K562 (cell line): ENCODE data around the gene CBFA2T3. TPM values are rescaled to one million over a fixed set of nuclear protein-coding genes. Genes with fewer than 3 reads are reported as not detected.

Experiments used
- ATAC-seq: fragments of 200-7000 bp; cut with Tn5 transposase; 3 replicates; pipeline ENCODE4 v1.9.1; 2020; ENCODE audit warnings: moderate library complexity
- BruUV-seq: library from RNA; stranded (reverse); fragments of 400-500 nt; replicated peaks from 2 replicates; lab custom pipeline; 2021; lab: Mats Ljungman, UMichigan
- CTCF ChIA-PET: fragments of 300-600 bp; formaldehyde crosslinking; extraction: SDS; loops from one replicate; lab custom pipeline; 2021; ENCODE audit warnings: low intra/inter-chr PET ratio; lab: Yijun Ruan, JAX
- POLR2A ChIA-PET: fragments of 300-600, 350-650 bp; sonication (Branson Sonifier 250); formaldehyde crosslinking; extraction: SDS; loops from one replicate; lab custom pipeline; 2021; ENCODE audit warnings: antibody characterized with exemption, inconsistent platforms; lab: Yijun Ruan, JAX
- DNase-seq, 4 experiments: peaks; one replicate each; pipeline versions ENCODE4 v3.0.0 to v3.0.0-alpha.2; 2011 to 2018; ENCODE audit warnings: low spot score in 3 of 4, mixed read lengths in 3 of 4; ENCODE audit errors: extremely low read depth in 1 of 4
- FAIRE-seq: peaks from 2 replicates; lab custom pipeline; 2011; peaks lifted over from hg19 to GRCh38; lab: Jason Lieb, UNC
- H2AFZ ChIP-seq: 2 replicates; pipeline ENCODE4 v1.6.0; 2011; ENCODE audit warnings: low read depth, low read length, control low read depth, inconsistent platforms
- H3K27ac ChIP-seq: fragments of 200-600 bp; 3 replicates; pipeline ENCODE4 v1.8.0; 2011; ENCODE audit warnings: low read depth, mild to moderate bottlenecking, control low read depth, inconsistent platforms, low read length, moderate library complexity, mixed read lengths; ENCODE audit errors: extremely low read depth
- H3K27me3 ChIP-seq, 2 experiments: fragments of 300-600 bp in 1 of 2; 2 replicates in 1 of 2; 3 replicates in 1 of 2; pipeline versions ENCODE4 v1.6.0 to v1.8.0; 2011; ENCODE audit warnings: inconsistent platforms in 2 of 2, low read length in 2 of 2, mild to moderate bottlenecking in 1 of 2, mixed read lengths in 1 of 2, moderate library complexity in 1 of 2; ENCODE audit not compliant: control insufficient read depth in 2 of 2, insufficient read depth in 2 of 2
- H3K36me3 ChIP-seq: fragments of 300-600 bp; 3 replicates; pipeline ENCODE4 v1.8.0; 2011; ENCODE audit warnings: mild to moderate bottlenecking, low read length, inconsistent platforms; ENCODE audit not compliant: control insufficient read depth, insufficient read depth
- H3K4me1 ChIP-seq, 2 experiments: fragments of 200-600 bp in 1 of 2; replicated peaks in 1 of 2; 2 replicates in 1 of 2; 3 replicates in 1 of 2; pipeline versions ENCODE4 v1.5.1 to v1.8.0; 2011; ENCODE audit warnings: inconsistent platforms in 2 of 2, low read length in 2 of 2, mild to moderate bottlenecking in 1 of 2, mixed read lengths in 1 of 2, moderate library complexity in 1 of 2; ENCODE audit not compliant: control insufficient read depth in 2 of 2, insufficient read depth in 2 of 2
- H3K4me2 ChIP-seq: 2 replicates; pipeline ENCODE4 v1.6.1; 2011; ENCODE audit warnings: low read length, control low read depth, inconsistent platforms, mixed read lengths; ENCODE audit not compliant: insufficient read depth
- H3K4me3 ChIP-seq: fragments of 200-600 bp; sonication (generic), shearing (Covaris generic); 2 replicates; pipeline ENCODE4 v1.5.1; 2016; ENCODE audit warnings: control low read depth, inconsistent platforms
- H3K79me2 ChIP-seq: fragments of 200-600 bp; 3 replicates; pipeline ENCODE4 v1.8.0; 2011; ENCODE audit warnings: low read length, inconsistent platforms; ENCODE audit not compliant: control insufficient read depth, insufficient read depth
- H3K9ac ChIP-seq, 2 experiments: 2 replicates each; pipeline versions ENCODE4 v1.6.0 to v1.6.1; 2011; ENCODE audit warnings: low read depth in 2 of 2, low read length in 2 of 2, control low read depth in 1 of 2, inconsistent platforms in 1 of 2, mild to moderate bottlenecking in 1 of 2, mixed read lengths in 1 of 2; ENCODE audit not compliant: insufficient read depth in 1 of 2
- H3K9me1 ChIP-seq: one replicate; pipeline ENCODE4 v1.6.0; 2011; ENCODE audit warnings: inconsistent platforms, mild to moderate bottlenecking, low read length, moderate library complexity; ENCODE audit not compliant: control insufficient read depth, insufficient read depth
- H3K9me3 ChIP-seq: replicated peaks from 2 replicates; pipeline ENCODE4 v1.5.1; 2011; ENCODE audit warnings: low read depth, low read length, inconsistent platforms; ENCODE audit not compliant: control insufficient read depth, insufficient read depth
- H4K20me1 ChIP-seq: replicated peaks from 2 replicates; pipeline ENCODE4 v1.6.1; 2011; ENCODE audit warnings: low read length, inconsistent platforms, mixed read lengths; ENCODE audit not compliant: control insufficient read depth, insufficient read depth
- ATF6 ChIP-seq: sonication (generic); formaldehyde crosslinking; IDR thresholded peaks from 2 replicates; pipeline ENCODE4 v1.4.0; 2020; ENCODE audit warnings: mild to moderate bottlenecking, missing genetic modification reagents
- ATF7 ChIP-seq: fragments of 450-650 bp; IDR thresholded peaks from 2 replicates; pipeline ENCODE4 v1.7.1; 2014; ENCODE audit warnings: mild to moderate bottlenecking, moderate library complexity
- EGR1 ChIP-seq: fragments of 450-650 bp; conservative IDR thresholded peaks from 2 replicates; pipeline ENCODE4 v1.6.1; 2017; ENCODE audit warnings: mild to moderate bottlenecking
- ETV1 ChIP-seq: fragments of 450-650 bp; conservative IDR thresholded peaks from 2 replicates; pipeline ENCODE4 v1.6.1; 2016; ENCODE audit warnings: missing genetic modification characterization, control low read depth, low read depth, missing compliant biosample characterization
- FOSL1 ChIP-seq: fragments of 200-800 bp; sonication (Bioruptor generic); conservative IDR thresholded peaks from 2 replicates; pipeline ENCODE4 v1.6.1; 2016; ENCODE audit warnings: missing genetic modification characterization, missing compliant biosample characterization
- KDM1A ChIP-seq, 2 experiments: fragments of 450-650 bp; IDR thresholded peaks; 2 replicates each; pipeline ENCODE4 v1.6.1; 2016; ENCODE audit warnings: mild to moderate bottlenecking in 2 of 2
- NR2C1 ChIP-seq, 2 experiments: fragments of 450-650 bp; IDR thresholded peaks; 2 replicates each; pipeline ENCODE4 v1.6.1; 2017; ENCODE audit warnings: mild to moderate bottlenecking in 2 of 2, antibody characterized with exemption in 1 of 2, inconsistent platforms in 1 of 2, missing compliant biosample characterization in 1 of 2, missing genetic modification characterization in 1 of 2
- TRIM24 ChIP-seq, 2 experiments: fragments of 450-650 bp; IDR thresholded peaks; 2 replicates each; pipeline ENCODE4 v1.6.1; 2016
- WGBS: fragments of 100-300 bp; shearing (Covaris generic); methylation state at CpG from one replicate; pipeline ENCODE4 v1.1.6; 2016; ENCODE audit warnings: low coverage, mixed read lengths; ENCODE audit not compliant: insufficient coverage; ENCODE audit errors: missing lambda C conversion rate; 5-methylcytosine and 5-hydroxymethylcytosine counted together
- in situ Hi-C: fragments of 300-500 bp; cut with MboI; formaldehyde crosslinking; loops from 4 replicates; pipeline ENCODE4 v1.15.0; 2018; ENCODE audit warnings: inconsistent platforms, mixed read lengths
- intact Hi-C: fragments of 100-400 bp; cut with micrococcal nuclease; formaldehyde crosslinking; loops from 2 replicates; pipeline ENCODE4 v1.14.2; 2022
- polyA plus RNA-seq, 8 experiments: library from polyadenylated mRNA; depleted of rRNA in 4 of 8; stranded (reverse) in 5 of 8; unstranded in 3 of 8; fragments of >200 nt; fragmentation: Nextera tagmentation in 2 of 8; fragmentation: Illumina TruSeq in 1 of 8; extraction: Ambion mirVana in 2 of 8; extraction: Trizol in 1 of 8; gene quantifications; 2 replicates each; pipeline versions ENCODE4 v1.2.1 to v1.2.3, GENCODE V29; 2011 to 2014; ENCODE audit warnings: inconsistent platforms in 1 of 8, missing spikeins in 1 of 8
- total RNA-seq, 7 experiments: library from RNA; depleted of rRNA in 6 of 7; stranded (reverse); fragments of >200 nt in 6 of 7; fragmentation: Illumina TruSeq in 2 of 7; extraction: Trizol in 2 of 7; gene quantifications; 2 replicates each; pipeline versions ENCODE4 v1.2.1 to v1.2.3, GENCODE V29; 2011 to 2021; ENCODE audit warnings: low replicate concordance in 1 of 7
- TF ChIP-seq, protein P1 (sequence below), 2 experiments: fragments of 450-650 bp in 1 of 2; sonication (generic) in 1 of 2; formaldehyde crosslinking in 1 of 2; IDR thresholded peaks in 1 of 2; conservative IDR thresholded peaks in 1 of 2; 2 replicates each; pipeline versions ENCODE4 v1.6.1 to v1.8.1; 2016 to 2023; ENCODE audit warnings: mild to moderate bottlenecking in 2 of 2, moderate library complexity in 2 of 2, inconsistent platforms in 1 of 2, missing genetic modification reagents in 1 of 2

Gene CBFA2T3
- total and polyA plus RNA-seq, 9 of the 15 experiments (the other 6 are each of a cell fraction or from before 2014, with no cell fraction given) = 2.3 to 145 (median 6.7) TPM

- TF ChIP-seq ATF6 (CRISPR knock-in tag) (no peak), NR2C1 (IDR thresholded peaks at IDR 0.05) (no peak), NR2C1 (tag; IDR thresholded peaks at IDR 0.05) (no peak)
- TF ChIP-seq, all 486 proteins: peak for 0
These were observed 129.4 kb downstream of the CBFA2T3 start (continued) for GRCh38 chr16:88847654-88848053.

DNA sequence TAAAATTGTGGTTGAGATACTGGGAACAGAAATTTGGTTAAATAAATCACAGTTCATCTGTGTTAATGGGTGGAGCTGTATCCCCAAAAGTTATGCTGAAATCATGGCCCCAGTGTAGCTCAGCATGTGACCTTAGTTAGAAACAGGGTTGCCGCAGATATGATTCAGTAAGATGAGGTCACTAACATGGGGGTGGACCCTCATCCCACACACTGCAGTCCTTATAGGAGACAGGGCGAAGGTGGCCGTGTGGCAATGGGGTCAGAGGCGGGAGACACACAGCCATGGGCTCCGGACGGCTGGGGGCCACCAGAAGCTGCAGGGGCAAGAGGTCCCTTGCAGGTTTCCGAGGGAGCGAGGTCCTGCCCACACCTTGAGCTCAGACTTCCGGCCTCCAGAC, 130.9 kb downstream of the CBFA2T3 start:
- Histone ChIP-seq H3K4me3 (no peak overlapping the region), H3K27me3 (no peaks in the 10 kb centered on the region), H3K36me3 (no peaks in the 10 kb centered on the region), H3K4me1 (peaks cover 0 to 43% of the 10 kb centered on the region in 2 experiments; a peak in 2 of 5 replicates), H3K27ac (no peak overlapping the region), H3K79me2 (no peaks in the 10 kb centered on the region), H2AFZ (no peak overlapping the region), H3K9me3 (no peaks in the 10 kb centered on the region), H3K9ac (no peak overlapping the region), H3K9me1 (no peaks in the 10 kb centered on the region), H4K20me1 (no peaks in the 10 kb centered on the region), H3K4me2 (no peak overlapping the region)
- ChIA-PET POLR2A (interaction anchor here (0.5 kb wide), 1 partner anchor 20 kb away, joined by 3 read pairs; the partner anchor contains the start of gene PABPN1L), CTCF (no interaction called here)
- no TSS peak for BruUV-seq
- FAIRE-seq = no peak
- WGBS = 57% methylated on average over 8 of the region's 9 CpGs
- peak; percentile 45 for ATAC-seq
- in situ Hi-C loops = no loop called here
- DNase-seq = peak; percentile 30 to 55 (median 41)
- no peak for TF ChIP-seq TRIM24 (IDR thresholded peaks at IDR 0.05)
- peak; percentile 28; the same call in 1 of the 2 replicates for TF ChIP-seq ATF7
- TF ChIP-seq FOSL1 = peak; percentile 23; the same call in 1 of the 2 replicates
- TF ChIP-seq ETV1 (tag) = no peak
- TF ChIP-seq KDM1A (IDR thresholded peaks at IDR 0.05) = peak; percentile 52 to 80; a peak in 3 of 4 replicates
- TF ChIP-seq, protein P1, sequence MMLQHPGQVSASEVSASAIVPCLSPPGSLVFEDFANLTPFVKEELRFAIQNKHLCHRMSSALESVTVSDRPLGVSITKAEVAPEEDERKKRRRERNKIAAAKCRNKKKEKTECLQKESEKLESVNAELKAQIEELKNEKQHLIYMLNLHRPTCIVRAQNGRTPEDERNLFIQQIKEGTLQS (IDR thresholded peaks at IDR 0.05) = peak; percentile 74
- TF ChIP-seq, protein P1 (CRISPR knock-in tag; conservative IDR thresholded peaks at IDR 0.05) = no peak
- peak; percentile 81 for TF ChIP-seq EGR1
- intact Hi-C loops = no loop called here
